GM12878 (cell line): Measurements from ENCODE around the gene AGBL2. TPM values are rescaled to one million over a fixed set of nuclear protein-coding genes. Genes with fewer than 3 reads are reported as not detected.

Experiments used
- ATAC-seq: fragments of 200-7000 bp; cut with Tn5 transposase; 3 replicates; pipeline ENCODE4 v1.9.1; 2020; ENCODE audit warnings: mild to moderate bottlenecking, moderate library complexity
- BruUV-seq: library from RNA; stranded (reverse); fragments of 400-500 nt; replicated peaks from 2 replicates; lab custom pipeline; 2021; lab: Mats Ljungman, UMichigan
- CTCF ChIA-PET: fragments of 300-600 bp; sonication (Branson Sonifier 250); formaldehyde crosslinking; extraction: SDS; loops from one replicate; lab custom pipeline; 2021; ENCODE audit warnings: inconsistent platforms; lab: Yijun Ruan, JAX
- POLR2A ChIA-PET: fragments of 350-600 bp; formaldehyde crosslinking; extraction: SDS; loops from one replicate; lab custom pipeline; 2021; ENCODE audit warnings: inconsistent platforms; lab: Charles Lee
- RAD21 ChIA-PET: fragments of 300-600 bp; sonication (Branson Sonifier 250); formaldehyde crosslinking; loops from one replicate; lab custom pipeline; 2023; ENCODE audit warnings: antibody characterized with exemption; ENCODE audit not compliant: unreplicated experiment; lab: Charles Lee
- SMC1A ChIA-PET: fragments of 300-600 bp; sonication (Branson Sonifier 250); formaldehyde crosslinking; loops from one replicate; lab custom pipeline; 2023; ENCODE audit not compliant: unreplicated experiment, uncharacterized antibody; lab: Charles Lee
- DNase-seq: peaks from one replicate; pipeline ENCODE4 v3.0.0-alpha.2; 2011; ENCODE audit warnings: low read depth, low spot score
- FAIRE-seq: peaks from 3 replicates; lab custom pipeline; 2011; peaks lifted over from hg19 to GRCh38; lab: Jason Lieb, UNC
- H2AFZ ChIP-seq: 2 replicates; pipeline ENCODE4 v1.6.0; 2011; ENCODE audit warnings: low read depth, low read length, control low read depth; ENCODE audit not compliant: control insufficient read depth
- H3K27ac ChIP-seq: 2 replicates; pipeline ENCODE4 v1.5.1; 2011; ENCODE audit warnings: control low read depth; ENCODE audit not compliant: control insufficient read depth, insufficient read depth
- H3K27me3 ChIP-seq, 2 experiments: replicated peaks in 1 of 2; 2 replicates each; pipeline versions ENCODE4 v1.6.0 to v1.6.1; 2011; ENCODE audit warnings: low read length in 1 of 2; ENCODE audit not compliant: control insufficient read depth in 2 of 2, insufficient read depth in 2 of 2
- H3K36me3 ChIP-seq, 2 experiments: 2 replicates each; pipeline ENCODE4 v1.5.1; 2011; ENCODE audit warnings: low read length in 1 of 2; ENCODE audit not compliant: control insufficient read depth in 2 of 2, insufficient read depth in 2 of 2
- H3K4me1 ChIP-seq: 2 replicates; pipeline ENCODE4 v1.6.1; 2011; ENCODE audit warnings: mild to moderate bottlenecking, low read length, moderate library complexity, mixed read lengths; ENCODE audit not compliant: control insufficient read depth, insufficient read depth
- H3K4me2 ChIP-seq: 2 replicates; pipeline ENCODE4 v1.6.0; 2011; ENCODE audit warnings: control low read depth; ENCODE audit not compliant: control insufficient read depth, insufficient read depth
- H3K4me3 ChIP-seq: fragments of 200-600 bp; sonication (generic); 2 replicates; pipeline ENCODE4 v1.5.1; 2016
- H3K79me2 ChIP-seq: 2 replicates; pipeline ENCODE4 v1.6.0; 2011; ENCODE audit warnings: low read length; ENCODE audit not compliant: control insufficient read depth, insufficient read depth
- H3K9ac ChIP-seq: 2 replicates; pipeline ENCODE4 v1.8.0; 2011; ENCODE audit warnings: low read length, control low read depth, mixed read lengths; ENCODE audit not compliant: control insufficient read depth, insufficient read depth
- H3K9me3 ChIP-seq: replicated peaks from 3 replicates; pipeline ENCODE4 v1.5.1; 2011; ENCODE audit warnings: mild to moderate bottlenecking, low read length; ENCODE audit not compliant: control insufficient read depth, insufficient read depth
- H4K20me1 ChIP-seq: 2 replicates; pipeline ENCODE4 v1.6.0; 2011; ENCODE audit not compliant: control insufficient read depth, insufficient read depth
- BCL11A ChIP-seq: IDR thresholded peaks from 2 replicates; pipeline ENCODE4 v1.6.1; 2011; ENCODE audit warnings: low read depth, low read length
- BCLAF1 ChIP-seq: fragments of 450-650 bp; IDR thresholded peaks from 2 replicates; pipeline ENCODE4 v1.6.1; 2017; ENCODE audit warnings: antibody characterized with exemption, mild to moderate bottlenecking, moderate library complexity
- CHD1 ChIP-seq: IDR thresholded peaks from 2 replicates; pipeline ENCODE4 v1.6.1; 2012; ENCODE audit warnings: low read depth, low read length, improper control_type of control experiment
- ESRRA ChIP-seq: IDR thresholded peaks from 2 replicates; pipeline ENCODE4 v1.6.1; 2012; ENCODE audit warnings: mild to moderate bottlenecking, low read length, improper control_type of control experiment
- GATAD2B ChIP-seq: fragments of 450-650 bp; conservative IDR thresholded peaks from 2 replicates; pipeline ENCODE4 v1.6.1; 2017; ENCODE audit warnings: low read depth, mild to moderate bottlenecking, moderate library complexity
- MEF2B ChIP-seq: fragments of 450-650 bp; IDR thresholded peaks from 2 replicates; pipeline ENCODE4 v1.6.1; 2018; ENCODE audit warnings: mild to moderate bottlenecking, moderate library complexity; ENCODE audit not compliant: partially characterized antibody, poor library complexity, severe bottlenecking
- NFYA ChIP-seq: IDR thresholded peaks from 2 replicates; pipeline ENCODE4 v1.6.1; 2011; ENCODE audit warnings: low read depth, mild to moderate bottlenecking, low read length, improper control_type of control experiment, borderline replicate concordance
- PKNOX1 ChIP-seq: fragments of 450-650 bp; IDR thresholded peaks from 2 replicates; pipeline ENCODE4 v1.6.1; 2016; ENCODE audit warnings: mild to moderate bottlenecking
- RAD21 ChIP-seq: IDR thresholded peaks from 2 replicates; pipeline ENCODE4 v1.6.1; 2011; ENCODE audit warnings: mild to moderate bottlenecking, low read depth, low read length, moderate library complexity; ENCODE audit not compliant: insufficient read depth
- RFX5 ChIP-seq: IDR thresholded peaks from 2 replicates; pipeline ENCODE4 v1.6.1; 2011; ENCODE audit warnings: low read depth, low read length, improper control_type of control experiment
- SMC3 ChIP-seq: IDR thresholded peaks from 2 replicates; pipeline ENCODE4 v1.6.1; 2011; ENCODE audit warnings: low read length, improper control_type of control experiment, borderline replicate concordance
- ZNF217 ChIP-seq: fragments of 450-650 bp; IDR thresholded peaks from 2 replicates; pipeline ENCODE4 v1.6.1; 2017; ENCODE audit warnings: antibody characterized with exemption, mild to moderate bottlenecking
- ZSCAN29 ChIP-seq: fragments of 450-650 bp; IDR thresholded peaks from 2 replicates; pipeline ENCODE4 v1.6.1; 2017; ENCODE audit warnings: mild to moderate bottlenecking, moderate library complexity
- WGBS: methylation state at CpG from one replicate; pipeline ENCODE4 v1.1.6; 2016; ENCODE audit warnings: low lambda C conversion rate; ENCODE audit not compliant: insufficient replicate concordance, insufficient coverage; ENCODE audit errors: missing lambda C conversion rate; 5-methylcytosine and 5-hydroxymethylcytosine counted together
- in situ Hi-C: fragments of 300-500 bp; cut with MboI; formaldehyde crosslinking; loops from 9 replicates; pipeline ENCODE4 v1.14.3; 2018; ENCODE audit warnings: mixed read lengths
- intact Hi-C: fragments of 100-400 bp; cut with micrococcal nuclease; formaldehyde crosslinking; loops from one replicate; pipeline ENCODE4 v1.14.2; 2022; ENCODE audit not compliant: unreplicated experiment
- polyA plus RNA-seq, 11 experiments: library from polyadenylated mRNA; depleted of rRNA in 4 of 11; unstranded in 6 of 11; stranded (reverse) in 5 of 11; fragments of >200 nt; fragmentation: Nextera tagmentation in 4 of 11; fragmentation: Illumina TruSeq in 1 of 11; extraction: Ambion mirVana in 4 of 11; extraction: Trizol in 1 of 11; gene quantifications; 1 replicate in 1 of 11; 2 replicates in 10 of 11; pipeline versions ENCODE4 v1.2.1 to v1.2.3, GENCODE V29; 2011 to 2016; ENCODE audit warnings: inconsistent platforms in 2 of 11, missing spikeins in 2 of 11, low read depth in 1 of 11
- total RNA-seq, 4 experiments: library from RNA; depleted of rRNA in 3 of 4; stranded (reverse); fragments of >200 nt in 3 of 4; fragmentation: Illumina TruSeq in 1 of 4; extraction: Trizol in 1 of 4; gene quantifications; 2 replicates each; pipeline versions ENCODE4 v1.2.1 to v1.2.3, GENCODE V29; 2013 to 2021
- TF ChIP-seq, protein P1 (sequence below): fragments of 450-650 bp; IDR thresholded peaks from 2 replicates; pipeline ENCODE4 v1.6.1; 2017; ENCODE audit warnings: borderline replicate concordance
- TF ChIP-seq, protein P2 (sequence below): fragments of 450-650 bp; IDR thresholded peaks from 2 replicates; pipeline ENCODE4 v1.6.1; 2016; ENCODE audit warnings: mild to moderate bottlenecking, moderate library complexity, borderline replicate concordance

AGBL2 gene
- total and polyA plus RNA-seq, 10 of the 15 experiments (the other 5 are each of a cell fraction or from before 2014, with no cell fraction given), result 0.93 to 12.2 (median 2.9) TPM

- 69% methylated on average over 5 of the region's 5 CpGs for WGBS
- Histone ChIP-seq H3K9me3 (peaks cover 1% of the 10 kb centered on the region; the same call in 2 of the 3 replicates), H3K4me3 (no peak overlapping the region), H4K20me1 (no peaks in the 10 kb centered on the region), H3K79me2 (no peaks in the 10 kb centered on the region), H3K4me1 (no peaks in the 10 kb centered on the region), H3K9ac (no peak overlapping the region), H3K27ac (no peak overlapping the region), H3K36me3 (no peaks in the 10 kb centered on the region)
- POLR2A ChIA-PET, result no interaction called here
- SMC1A ChIA-PET, result no interaction called here
- no TSS peak for BruUV-seq
- intact Hi-C loops (no loop called here), in situ Hi-C loops (no loop called here)
- FAIRE-seq (no peak), DNase-seq (no peak)
- CTCF ChIA-PET, result interaction anchor here (0.9 kb wide), 1 partner anchor 11 kb away, joined by 3 read pairs; no protein-coding TSS in a partner anchor
- RAD21 ChIA-PET, result no interaction called here
- TF ChIP-seq MEF2B (no peak), NFYA (no peak), RAD21 (no peak), RFX5 (no peak), SMC3 (no peak), BCL11A (no peak), ZSCAN29 (no peak), PKNOX1 (no peak), GATAD2B (no peak), ESRRA (no peak), CHD1 (no peak), ZNF217 (no peak), BCLAF1 (no peak)
- TF ChIP-seq, protein P1, sequence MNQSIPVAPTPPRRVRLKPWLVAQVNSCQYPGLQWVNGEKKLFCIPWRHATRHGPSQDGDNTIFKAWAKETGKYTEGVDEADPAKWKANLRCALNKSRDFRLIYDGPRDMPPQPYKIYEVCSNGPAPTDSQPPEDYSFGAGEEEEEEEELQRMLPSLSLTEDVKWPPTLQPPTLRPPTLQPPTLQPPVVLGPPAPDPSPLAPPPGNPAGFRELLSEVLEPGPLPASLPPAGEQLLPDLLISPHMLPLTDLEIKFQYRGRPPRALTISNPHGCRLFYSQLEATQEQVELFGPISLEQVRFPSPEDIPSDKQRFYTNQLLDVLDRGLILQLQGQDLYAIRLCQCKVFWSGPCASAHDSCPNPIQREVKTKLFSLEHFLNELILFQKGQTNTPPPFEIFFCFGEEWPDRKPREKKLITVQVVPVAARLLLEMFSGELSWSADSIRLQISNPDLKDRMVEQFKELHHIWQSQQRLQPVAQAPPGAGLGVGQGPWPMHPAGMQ, result no peak
- TF ChIP-seq, protein P2, sequence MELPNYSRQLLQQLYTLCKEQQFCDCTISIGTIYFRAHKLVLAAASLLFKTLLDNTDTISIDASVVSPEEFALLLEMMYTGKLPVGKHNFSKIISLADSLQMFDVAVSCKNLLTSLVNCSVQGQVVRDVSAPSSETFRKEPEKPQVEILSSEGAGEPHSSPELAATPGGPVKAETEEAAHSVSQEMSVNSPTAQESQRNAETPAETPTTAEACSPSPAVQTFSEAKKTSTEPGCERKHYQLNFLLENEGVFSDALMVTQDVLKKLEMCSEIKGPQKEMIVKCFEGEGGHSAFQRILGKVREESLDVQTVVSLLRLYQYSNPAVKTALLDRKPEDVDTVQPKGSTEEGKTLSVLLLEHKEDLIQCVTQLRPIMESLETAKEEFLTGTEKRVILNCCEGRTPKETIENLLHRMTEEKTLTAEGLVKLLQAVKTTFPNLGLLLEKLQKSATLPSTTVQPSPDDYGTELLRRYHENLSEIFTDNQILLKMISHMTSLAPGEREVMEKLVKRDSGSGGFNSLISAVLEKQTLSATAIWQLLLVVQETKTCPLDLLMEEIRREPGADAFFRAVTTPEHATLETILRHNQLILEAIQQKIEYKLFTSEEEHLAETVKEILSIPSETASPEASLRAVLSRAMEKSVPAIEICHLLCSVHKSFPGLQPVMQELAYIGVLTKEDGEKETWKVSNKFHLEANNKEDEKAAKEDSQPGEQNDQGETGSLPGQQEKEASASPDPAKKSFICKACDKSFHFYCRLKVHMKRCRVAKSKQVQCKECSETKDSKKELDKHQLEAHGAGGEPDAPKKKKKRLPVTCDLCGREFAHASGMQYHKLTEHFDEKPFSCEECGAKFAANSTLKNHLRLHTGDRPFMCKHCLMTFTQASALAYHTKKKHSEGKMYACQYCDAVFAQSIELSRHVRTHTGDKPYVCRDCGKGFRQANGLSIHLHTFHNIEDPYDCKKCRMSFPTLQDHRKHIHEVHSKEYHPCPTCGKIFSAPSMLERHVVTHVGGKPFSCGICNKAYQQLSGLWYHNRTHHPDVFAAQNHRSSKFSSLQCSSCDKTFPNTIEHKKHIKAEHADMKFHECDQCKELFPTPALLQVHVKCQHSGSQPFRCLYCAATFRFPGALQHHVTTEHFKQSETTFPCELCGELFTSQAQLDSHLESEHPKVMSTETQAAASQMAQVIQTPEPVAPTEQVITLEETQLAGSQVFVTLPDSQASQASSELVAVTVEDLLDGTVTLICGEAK, result no peak
- TF ChIP-seq, all 136 proteins: peak for 0
- Histone ChIP-seq H3K4me2 (no peak overlapping the region), H3K27me3 (no peaks in the 10 kb centered on the region), H2AFZ (no peak overlapping the region)
- no peak for ATAC-seq
These were observed 63.2 kb downstream of the AGBL2 start for GRCh38 chr11:47651818-47652469.
